ENCODE results near the gene SLC6A19. TPM values are rescaled to one million over a fixed set of nuclear protein-coding genes. Genes with fewer than 3 reads are reported as not detected.

SLC6A19 gene
- total RNA-seq, 2 experiments from 2014 or later: not detected

- Mint-ChIP-seq H3K4me1 (ENCODE audit: low read depth) (peaks cover 17% of the 10 kb centered on the region), H3K27ac (no peak overlapping the region), H3K9me3 (no peaks in the 10 kb centered on the region), H3K36me3 (ENCODE audit: low read depth) (no peaks in the 10 kb centered on the region), H3K4me3 (no peak overlapping the region), H3K27me3 (no peaks in the 10 kb centered on the region)
- DNase-seq (no peak), ATAC-seq (ENCODE audit: poor library complexity) (no peak)
- Histone ChIP-seq H3K9me3 (ENCODE audit: control insufficient read depth in 1 of 2, insufficient read depth in 1 of 2, low read length in 2 of 2) (no peaks in the 10 kb centered on the region), H3K27me3 (ENCODE audit: control insufficient read depth in 1 of 2, insufficient read depth in 2 of 2, low read length in 2 of 2) (no peaks in the 10 kb centered on the region), H3K36me3 (ENCODE audit: insufficient read depth, low read length) (no peaks in the 10 kb centered on the region), H3K27ac (ENCODE audit: low read depth in 1 of 2, low read length in 2 of 2) (no peak overlapping the region), H3K4me3 (ENCODE audit: low read length) (no peak overlapping the region), H3K4me1 (ENCODE audit: insufficient read depth, low read length) (peaks cover 23% of the 10 kb centered on the region)
- TF ChIP-seq, protein P1, sequence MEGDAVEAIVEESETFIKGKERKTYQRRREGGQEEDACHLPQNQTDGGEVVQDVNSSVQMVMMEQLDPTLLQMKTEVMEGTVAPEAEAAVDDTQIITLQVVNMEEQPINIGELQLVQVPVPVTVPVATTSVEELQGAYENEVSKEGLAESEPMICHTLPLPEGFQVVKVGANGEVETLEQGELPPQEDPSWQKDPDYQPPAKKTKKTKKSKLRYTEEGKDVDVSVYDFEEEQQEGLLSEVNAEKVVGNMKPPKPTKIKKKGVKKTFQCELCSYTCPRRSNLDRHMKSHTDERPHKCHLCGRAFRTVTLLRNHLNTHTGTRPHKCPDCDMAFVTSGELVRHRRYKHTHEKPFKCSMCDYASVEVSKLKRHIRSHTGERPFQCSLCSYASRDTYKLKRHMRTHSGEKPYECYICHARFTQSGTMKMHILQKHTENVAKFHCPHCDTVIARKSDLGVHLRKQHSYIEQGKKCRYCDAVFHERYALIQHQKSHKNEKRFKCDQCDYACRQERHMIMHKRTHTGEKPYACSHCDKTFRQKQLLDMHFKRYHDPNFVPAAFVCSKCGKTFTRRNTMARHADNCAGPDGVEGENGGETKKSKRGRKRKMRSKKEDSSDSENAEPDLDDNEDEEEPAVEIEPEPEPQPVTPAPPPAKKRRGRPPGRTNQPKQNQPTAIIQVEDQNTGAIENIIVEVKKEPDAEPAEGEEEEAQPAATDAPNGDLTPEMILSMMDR (IDR thresholded peaks at IDR 0.05): no peak
- intact Hi-C loops (cut with DNase I, micrococcal nuclease): loop anchor here (10.0 kb wide), 2 partner anchors 57 to 127 kb away; no protein-coding TSS in a partner anchor
- ChIA-PET POLR2A (no interaction called here), CTCF (no interaction called here)
These were observed 56.0 kb downstream of the SLC6A19 start for GRCh38 chr5:1257363-1257762.

DNA sequence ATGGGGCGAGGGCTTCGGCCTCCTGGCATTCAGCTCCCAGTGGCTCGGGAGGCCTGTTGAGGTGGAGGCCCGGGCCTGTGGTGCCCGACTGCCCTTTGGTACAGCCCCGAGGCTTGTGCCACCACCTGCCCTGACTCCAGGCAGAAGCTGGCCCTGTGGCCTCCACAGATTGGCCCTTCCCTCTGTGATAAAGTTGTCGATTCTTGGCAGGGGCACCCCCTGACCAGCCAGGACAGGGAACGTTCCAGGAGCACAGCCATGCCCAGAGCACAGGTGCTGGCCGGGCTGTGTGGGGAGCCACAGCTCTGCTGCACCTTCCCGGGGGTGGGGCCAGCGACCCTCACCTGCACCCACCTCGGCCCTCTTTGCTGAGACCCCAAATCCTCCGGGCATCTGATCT lies 56.4 kb downstream of the SLC6A19 start:
- Histone ChIP-seq H3K4me3 (ENCODE audit: low read length) (no peak overlapping the region), H3K9me3 (ENCODE audit: control insufficient read depth in 1 of 2, insufficient read depth in 1 of 2, low read length in 2 of 2) (peaks cover 0 to 2% of the 10 kb centered on the region in 2 experiments), H3K27ac (ENCODE audit: low read depth in 1 of 2, low read length in 2 of 2) (no peak overlapping the region), H3K27me3 (ENCODE audit: control insufficient read depth in 1 of 2, insufficient read depth in 2 of 2, low read length in 2 of 2) (no peaks in the 10 kb centered on the region), H3K36me3 (ENCODE audit: insufficient read depth, low read length) (no peaks in the 10 kb centered on the region), H3K4me1 (ENCODE audit: insufficient read depth, low read length) (peaks cover 23% of the 10 kb centered on the region)
- no peaks in the 10 kb centered on the region for H3K27me3 Mint-ChIP-seq
- H3K4me1 Mint-ChIP-seq (ENCODE audit: low read depth): peaks cover 17% of the 10 kb centered on the region
- CTCF ChIA-PET: no interaction called here
- intact Hi-C loops (cut with DNase I, micrococcal nuclease): loop anchor here (10.0 kb wide), 2 partner anchors 57 to 127 kb away; no protein-coding TSS in a partner anchor
- ATAC-seq (ENCODE audit: poor library complexity): no peak
- POLR2A ChIA-PET: no interaction called here
- no peak for DNase-seq
- no peak overlapping the region for H3K4me3 Mint-ChIP-seq
- H3K36me3 Mint-ChIP-seq (ENCODE audit: low read depth): no peaks in the 10 kb centered on the region
- no peaks in the 10 kb centered on the region for H3K9me3 Mint-ChIP-seq
- TF ChIP-seq, protein P1 (IDR thresholded peaks at IDR 0.05): no peak
- no peak overlapping the region for H3K27ac Mint-ChIP-seq

DNA sequence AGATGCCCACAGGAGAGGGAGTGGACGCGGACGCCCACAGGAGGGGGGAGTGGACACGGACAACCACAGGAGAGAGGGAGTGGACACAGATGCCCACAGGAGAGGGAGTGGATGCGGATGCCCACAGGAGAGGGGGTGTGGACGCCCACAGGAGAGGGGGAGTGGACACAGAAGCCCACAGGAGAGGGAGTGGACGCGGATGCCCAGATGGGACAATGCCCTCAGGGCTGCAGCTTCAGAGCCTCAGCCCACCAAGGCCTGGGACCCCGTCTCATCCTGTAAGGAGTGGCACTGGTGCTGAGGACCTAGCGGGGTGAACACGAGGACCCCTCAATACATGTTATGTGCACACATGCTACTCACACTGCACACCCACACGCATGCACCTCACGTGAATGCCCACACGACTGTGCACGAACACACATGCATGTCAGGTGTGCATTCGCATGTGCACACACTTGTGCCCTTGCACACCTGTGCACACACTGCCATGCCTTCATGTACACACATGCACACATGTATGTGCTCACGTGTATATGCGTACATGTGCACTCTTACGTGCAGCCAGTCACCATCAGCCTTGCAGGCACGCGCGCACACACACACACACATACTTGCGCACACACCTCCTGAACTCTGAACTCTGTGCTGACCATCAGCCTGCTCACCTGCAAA lies 58.5 kb downstream of the SLC6A19 start:
- CTCF ChIA-PET: no interaction called here
- no peaks in the 10 kb centered on the region for H3K36me3 Mint-ChIP-seq (ENCODE audit: low read depth)
- intact Hi-C loops (cut with DNase I, micrococcal nuclease): loop anchor here (10.0 kb wide), 2 partner anchors 55 to 125 kb away; no protein-coding TSS in a partner anchor
- Histone ChIP-seq H3K27me3 (ENCODE audit: control insufficient read depth in 1 of 2, insufficient read depth in 2 of 2, low read length in 2 of 2) (no peaks in the 10 kb centered on the region), H3K27ac (ENCODE audit: low read depth in 1 of 2, low read length in 2 of 2) (no peak overlapping the region), H3K4me1 (ENCODE audit: insufficient read depth, low read length) (peaks cover 12% of the 10 kb centered on the region), H3K9me3 (ENCODE audit: control insufficient read depth in 1 of 2, insufficient read depth in 1 of 2, low read length in 2 of 2) (peaks cover 0 to 3% of the 10 kb centered on the region in 2 experiments), H3K36me3 (ENCODE audit: insufficient read depth, low read length) (no peaks in the 10 kb centered on the region), H3K4me3 (ENCODE audit: low read length) (no peak overlapping the region)
- peaks cover 11% of the 10 kb centered on the region for H3K4me1 Mint-ChIP-seq (ENCODE audit: low read depth)
- ATAC-seq (ENCODE audit: poor library complexity) (no peak), DNase-seq (no peak)
- H3K27ac Mint-ChIP-seq: no peak overlapping the region
- no peaks in the 10 kb centered on the region for H3K9me3 Mint-ChIP-seq
- POLR2A ChIA-PET: no interaction called here
- TF ChIP-seq, protein P1 (IDR thresholded peaks at IDR 0.05): no peak
- no peaks in the 10 kb centered on the region for H3K27me3 Mint-ChIP-seq
- no peak overlapping the region for H3K4me3 Mint-ChIP-seq
